Measurements from ENCODE around the gene PAK4.

PAK4 gene

GRCh38 chr19:39130337-39131254, 5.0 kb downstream of the PAK4 start:
- no peak for TF ChIP-seq POLR2AphosphoS5 (IDR thresholded peaks at IDR 0.05; ENCODE audit: low read depth, low read length)
- no peak for TF ChIP-seq REST (IDR thresholded peaks at IDR 0.05; ENCODE audit: insufficient read depth in 1 of 2, low read depth in 2 of 2, low read length in 2 of 2)
- TF ChIP-seq SIN3A (IDR thresholded peaks at IDR 0.05; ENCODE audit: borderline replicate concordance, insufficient read depth, low read length): no peak
- no peak for TF ChIP-seq FOXP2 (optimal IDR thresholded peaks at IDR 0.05; ENCODE audit: borderline replicate concordance, extremely low read depth, extremely low read length, insufficient read depth)
- no peak for TF ChIP-seq TAF1 (IDR thresholded peaks at IDR 0.05; ENCODE audit: borderline replicate concordance, insufficient read depth, low read length)

GRCh38 chr19:39131255-39131755, 5.7 kb downstream of the PAK4 start:
- TF ChIP-seq REST (IDR thresholded peaks at IDR 0.05; ENCODE audit: insufficient read depth in 1 of 2, low read depth in 2 of 2, low read length in 2 of 2): no peak
- TF ChIP-seq FOXP2 (optimal IDR thresholded peaks at IDR 0.05; ENCODE audit: borderline replicate concordance, extremely low read depth, extremely low read length, insufficient read depth): no peak

- TF ChIP-seq TAF1 (IDR thresholded peaks at IDR 0.05; ENCODE audit: borderline replicate concordance, insufficient read depth, low read length): no peak
- no peak for TF ChIP-seq REST (IDR thresholded peaks at IDR 0.05; ENCODE audit: insufficient read depth in 1 of 2, low read depth in 2 of 2, low read length in 2 of 2)
- TF ChIP-seq SIN3A (IDR thresholded peaks at IDR 0.05; ENCODE audit: borderline replicate concordance, insufficient read depth, low read length): no peak
- TF ChIP-seq POLR2AphosphoS5 (IDR thresholded peaks at IDR 0.05; ENCODE audit: low read depth, low read length): no peak
- no peak for TF ChIP-seq FOXP2 (optimal IDR thresholded peaks at IDR 0.05; ENCODE audit: borderline replicate concordance, extremely low read depth, extremely low read length, insufficient read depth)
Measured at GRCh38 chr19:39132344-39132969, 6.9 kb downstream of the PAK4 start.

- TF ChIP-seq POLR2AphosphoS5 (IDR thresholded peaks at IDR 0.05; ENCODE audit: low read depth, low read length): no peak
- TF ChIP-seq SIN3A (IDR thresholded peaks at IDR 0.05; ENCODE audit: borderline replicate concordance, insufficient read depth, low read length): no peak
Measured at GRCh38 chr19:39133431-39134270, 8.1 kb downstream of the PAK4 start.

GRCh38 chr19:39135701-39136100, 10.1 kb downstream of the PAK4 start:
- TF ChIP-seq POLR2AphosphoS5 (IDR thresholded peaks at IDR 0.05; ENCODE audit: low read depth, low read length): no peak
- TF ChIP-seq SIN3A (IDR thresholded peaks at IDR 0.05; ENCODE audit: borderline replicate concordance, insufficient read depth, low read length): no peak
- TF ChIP-seq FOXP2 (optimal IDR thresholded peaks at IDR 0.05; ENCODE audit: borderline replicate concordance, extremely low read depth, extremely low read length, insufficient read depth): no peak
